ENCODE measurements around the gene GSE1. TPM values are rescaled to one million over a fixed set of nuclear protein-coding genes. Genes with fewer than 3 reads are reported as not detected.

GSE1 gene
- total and polyA plus RNA-seq, 9 donors, result 32.9 to 212 (median 91.4) TPM

GRCh38 chr16:85637808-85638647, 24.9 kb downstream of the GSE1 start:
- WGBS, 3 donors, result 88 to 91% (median 88%) methylated on average over 30 to 37 of the region's 37 CpGs
- TF ChIP-seq EP300 (IDR thresholded peaks at IDR 0.05) (no peak), POLR2A (IDR thresholded peaks at IDR 0.05) (no peak)
- TF ChIP-seq, protein P1, sequence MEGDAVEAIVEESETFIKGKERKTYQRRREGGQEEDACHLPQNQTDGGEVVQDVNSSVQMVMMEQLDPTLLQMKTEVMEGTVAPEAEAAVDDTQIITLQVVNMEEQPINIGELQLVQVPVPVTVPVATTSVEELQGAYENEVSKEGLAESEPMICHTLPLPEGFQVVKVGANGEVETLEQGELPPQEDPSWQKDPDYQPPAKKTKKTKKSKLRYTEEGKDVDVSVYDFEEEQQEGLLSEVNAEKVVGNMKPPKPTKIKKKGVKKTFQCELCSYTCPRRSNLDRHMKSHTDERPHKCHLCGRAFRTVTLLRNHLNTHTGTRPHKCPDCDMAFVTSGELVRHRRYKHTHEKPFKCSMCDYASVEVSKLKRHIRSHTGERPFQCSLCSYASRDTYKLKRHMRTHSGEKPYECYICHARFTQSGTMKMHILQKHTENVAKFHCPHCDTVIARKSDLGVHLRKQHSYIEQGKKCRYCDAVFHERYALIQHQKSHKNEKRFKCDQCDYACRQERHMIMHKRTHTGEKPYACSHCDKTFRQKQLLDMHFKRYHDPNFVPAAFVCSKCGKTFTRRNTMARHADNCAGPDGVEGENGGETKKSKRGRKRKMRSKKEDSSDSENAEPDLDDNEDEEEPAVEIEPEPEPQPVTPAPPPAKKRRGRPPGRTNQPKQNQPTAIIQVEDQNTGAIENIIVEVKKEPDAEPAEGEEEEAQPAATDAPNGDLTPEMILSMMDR (IDR thresholded peaks at IDR 0.05), result no peak
- H3K27me3 ChIP-seq, result no peaks in the 10 kb centered on the region
- intact Hi-C loops (cut with DNase I), result no loop called here
- no peak for DNase-seq
- no peak overlapping the region for H3K27ac ChIP-seq
- no peaks in the 10 kb centered on the region for H3K36me3 ChIP-seq
- H3K4me1 ChIP-seq (ENCODE audit: insufficient read depth), result peaks cover 4% of the 10 kb centered on the region
- H3K4me3 ChIP-seq, result no peak overlapping the region
- no peaks in the 10 kb centered on the region for H3K9me3 ChIP-seq

- 81 to 92% (median 87%) methylated on average over 26 of the region's 26 CpGs for WGBS, 3 donors
- DNase-seq, result no peak
- H3K27ac ChIP-seq, result no peak overlapping the region
- H3K27me3 ChIP-seq, result no peaks in the 10 kb centered on the region
- no peak overlapping the region for H3K4me3 ChIP-seq
- H3K36me3 ChIP-seq, result no peaks in the 10 kb centered on the region
- H3K9me3 ChIP-seq, result no peaks in the 10 kb centered on the region
- intact Hi-C loops (cut with DNase I), result no loop called here
- TF ChIP-seq EP300 (IDR thresholded peaks at IDR 0.05) (no peak), POLR2A (IDR thresholded peaks at IDR 0.05) (no peak)
- TF ChIP-seq, protein P1 (IDR thresholded peaks at IDR 0.05), result no peak
- H3K4me1 ChIP-seq (ENCODE audit: insufficient read depth), result peaks cover 4% of the 10 kb centered on the region
Observed at GRCh38 chr16:85638695-85639409, 25.7 kb downstream of the GSE1 start.

- no peaks in the 10 kb centered on the region for H3K9me3 ChIP-seq
- H3K4me1 ChIP-seq (ENCODE audit: insufficient read depth), result peaks cover 4% of the 10 kb centered on the region
- H3K27me3 ChIP-seq, result no peaks in the 10 kb centered on the region
- H3K4me3 ChIP-seq, result no peak overlapping the region
- no peaks in the 10 kb centered on the region for H3K36me3 ChIP-seq
- 84 to 94% (median 85%) methylated on average over 32 to 35 of the region's 35 CpGs for WGBS, 3 donors
- no peak overlapping the region for H3K27ac ChIP-seq
- TF ChIP-seq, protein P1 (IDR thresholded peaks at IDR 0.05), result no peak
- no peak for DNase-seq
- intact Hi-C loops (cut with DNase I), result no loop called here
Observed at GRCh38 chr16:85639529-85640253, 26.6 kb downstream of the GSE1 start.

- no peak overlapping the region for H3K27ac ChIP-seq
- no peaks in the 10 kb centered on the region for H3K9me3 ChIP-seq
- no peaks in the 10 kb centered on the region for H3K36me3 ChIP-seq
- intact Hi-C loops (cut with DNase I), result no loop called here
- peaks cover 4% of the 10 kb centered on the region for H3K4me1 ChIP-seq (ENCODE audit: insufficient read depth)
- TF ChIP-seq EP300 (IDR thresholded peaks at IDR 0.05) (no peak), POLR2A (IDR thresholded peaks at IDR 0.05) (no peak)
- TF ChIP-seq, protein P1 (IDR thresholded peaks at IDR 0.05), result no peak
- 81 to 92% (median 88%) methylated on average over 13 of the region's 13 CpGs for WGBS, 3 donors
- no peak overlapping the region for H3K4me3 ChIP-seq
- DNase-seq, result no peak
- H3K27me3 ChIP-seq, result no peaks in the 10 kb centered on the region
Observed at GRCh38 chr16:85640254-85640558, 27.1 kb downstream of the GSE1 start.
